HepG2 (cell line): Measurements from ENCODE around the gene DYSF. TPM values are rescaled to one million over a fixed set of nuclear protein-coding genes. Genes with fewer than 3 reads are reported as not detected.

Experiments
- ATAC-seq: fragments of 200-7000 bp; cut with Tn5 transposase; 3 replicates; pipeline ENCODE4 v1.9.1; 2020; ENCODE audit warnings: mild to moderate bottlenecking, moderate library complexity
- BruUV-seq: library from RNA; stranded (reverse); fragments of 400-500 nt; replicated peaks from 2 replicates; lab custom pipeline; 2021; lab: Mats Ljungman, UMichigan
- CTCF ChIA-PET: fragments of 300-600 bp; formaldehyde crosslinking; extraction: SDS; loops from one replicate; lab custom pipeline; 2021; ENCODE audit warnings: low total read pairs, inconsistent platforms, low intra/inter-chr PET ratio; lab: Yijun Ruan, JAX
- POLR2A ChIA-PET: fragments of 350-600 bp; sonication (Branson Sonifier 250); formaldehyde crosslinking; loops from one replicate; lab custom pipeline; 2020; ENCODE audit warnings: antibody characterized with exemption, inconsistent platforms; lab: Yijun Ruan, JAX
- DNase-seq: peaks from one replicate; pipeline ENCODE4 v3.0.0-alpha.2; 2015; ENCODE audit warnings: low spot score
- FAIRE-seq: peaks from 3 replicates; lab custom pipeline; 2011; peaks lifted over from hg19 to GRCh38; lab: Jason Lieb, UNC
- H2AFZ ChIP-seq: one replicate; pipeline ENCODE4 v1.6.1; 2011; ENCODE audit warnings: low read length, inconsistent platforms
- H3K27ac ChIP-seq: fragments of 300-600 bp; 3 replicates; pipeline ENCODE4 v1.8.0; 2011; ENCODE audit warnings: mixed run types, mild to moderate bottlenecking, mixed read lengths, low read length, inconsistent platforms; ENCODE audit not compliant: insufficient read depth; ENCODE audit errors: extremely low read length
- H3K27me3 ChIP-seq, 2 experiments: fragments of 200-600 bp in 1 of 2; 2 replicates in 1 of 2; 3 replicates in 1 of 2; pipeline versions ENCODE4 v1.6.0 to v1.8.0; 2011; ENCODE audit warnings: low read length in 2 of 2, mild to moderate bottlenecking in 2 of 2, moderate library complexity in 2 of 2, inconsistent platforms in 1 of 2; ENCODE audit not compliant: insufficient read depth in 2 of 2, control insufficient read depth in 1 of 2
- H3K36me3 ChIP-seq, 2 experiments: fragments of 200-600 bp in 1 of 2; replicated peaks in 1 of 2; 2 replicates in 1 of 2; 3 replicates in 1 of 2; pipeline versions ENCODE4 v1.5.1 to v1.8.0; 2011; ENCODE audit warnings: low read length in 2 of 2, inconsistent platforms in 1 of 2; ENCODE audit not compliant: insufficient read depth in 2 of 2, control insufficient read depth in 1 of 2
- H3K4me1 ChIP-seq: 2 replicates; pipeline ENCODE4 v1.5.1; 2012; ENCODE audit warnings: low read length, inconsistent platforms; ENCODE audit not compliant: insufficient read depth
- H3K4me2 ChIP-seq: 2 replicates; pipeline ENCODE4 v1.6.0; 2011; ENCODE audit warnings: low read depth, low read length, inconsistent platforms
- H3K4me3 ChIP-seq, 3 experiments: fragments of 200-600 bp in 1 of 3; sonication (generic), shearing (Covaris generic) in 1 of 3; replicated peaks in 1 of 3; 2 replicates each; pipeline ENCODE4 v1.5.1; 2011 to 2016; ENCODE audit warnings: low read length in 3 of 3, inconsistent platforms in 2 of 3, low read depth in 2 of 3, mild to moderate bottlenecking in 2 of 3, control low read depth in 1 of 3, mixed read lengths in 1 of 3; ENCODE audit not compliant: insufficient read depth in 1 of 3
- H3K79me2 ChIP-seq: one replicate; pipeline ENCODE4 v1.6.1; 2011; ENCODE audit warnings: low read length, inconsistent platforms; ENCODE audit not compliant: insufficient read depth
- H3K9ac ChIP-seq: 2 replicates; pipeline ENCODE4 v1.6.0; 2011; ENCODE audit warnings: mild to moderate bottlenecking, low read depth, low read length, inconsistent platforms; ENCODE audit not compliant: insufficient read depth
- H3K9me3 ChIP-seq: 2 replicates; pipeline ENCODE4 v1.5.1; 2012; ENCODE audit warnings: mild to moderate bottlenecking, low read length
- H4K20me1 ChIP-seq: 2 replicates; pipeline ENCODE4 v1.6.0; 2011; ENCODE audit warnings: inconsistent platforms, mild to moderate bottlenecking, low read length, moderate library complexity; ENCODE audit not compliant: insufficient read depth
- ATF7 ChIP-seq, 2 experiments: fragments of 450-650 bp in 1 of 2; sonication (generic) in 1 of 2; formaldehyde crosslinking in 1 of 2; IDR thresholded peaks; 2 replicates each; pipeline versions ENCODE4 v1.4.0 to v1.6.1; 2016 to 2020; ENCODE audit warnings: antibody characterized with exemption in 1 of 2, mild to moderate bottlenecking in 1 of 2, missing genetic modification reagents in 1 of 2
- CHD4 ChIP-seq: fragments of 200-600 bp; sonication (generic); IDR thresholded peaks from 2 replicates; pipeline ENCODE4 v1.7.0; 2017; ENCODE audit warnings: mild to moderate bottlenecking, low read length, borderline replicate concordance
- FUBP1 ChIP-seq: sonication (generic); formaldehyde crosslinking; IDR thresholded peaks from 2 replicates; pipeline ENCODE4 v1.5.1; 2020; ENCODE audit warnings: missing genetic modification reagents, mild to moderate bottlenecking, borderline replicate concordance
- KLF15 ChIP-seq: sonication (generic); formaldehyde crosslinking; IDR thresholded peaks from 2 replicates; pipeline ENCODE4 v1.8.1; 2023; ENCODE audit warnings: borderline replicate concordance, mild to moderate bottlenecking, inconsistent platforms, missing genetic modification reagents, mixed read lengths
- NFIC ChIP-seq: IDR thresholded peaks from 2 replicates; pipeline ENCODE4 v1.6.1; 2012; ENCODE audit warnings: mild to moderate bottlenecking, low read length, inconsistent platforms
- ZNF253 ChIP-seq: sonication (generic); formaldehyde crosslinking; IDR thresholded peaks from 2 replicates; pipeline ENCODE4 v1.8.0; 2022; ENCODE audit warnings: mild to moderate bottlenecking, missing genetic modification reagents, borderline replicate concordance
- ZNF382 ChIP-seq: sonication (generic); formaldehyde crosslinking; IDR thresholded peaks from 2 replicates; pipeline ENCODE4 v1.5.0; 2020; ENCODE audit warnings: missing genetic modification reagents, mild to moderate bottlenecking, borderline replicate concordance
- ZNF746 ChIP-seq: sonication (generic); formaldehyde crosslinking; IDR thresholded peaks from 2 replicates; pipeline ENCODE4 v1.8.0; 2022; ENCODE audit warnings: mild to moderate bottlenecking, missing genetic modification reagents
- WGBS: methylation state at CpG from one replicate; pipeline ENCODE4 v1.1.6; 2017; ENCODE audit warnings: low lambda C conversion rate; 5-methylcytosine and 5-hydroxymethylcytosine counted together
- in situ Hi-C: cut with HindIII; loops from 2 replicates; pipeline ENCODE4 v1.10.0; 2017; ENCODE audit warnings: low pct_unique_long_range_greater_than_20kb; ENCODE audit not compliant: extremely low pct_ligation_motif_present
- intact Hi-C: fragments of 100-400 bp; cut with micrococcal nuclease; formaldehyde crosslinking; loops from one replicate; pipeline ENCODE4 v1.10.0; 2022; ENCODE audit not compliant: unreplicated experiment
- polyA plus RNA-seq, 8 experiments: library from polyadenylated mRNA; depleted of rRNA in 3 of 8; stranded (reverse) in 7 of 8; unstranded in 1 of 8; fragments of >200 nt; fragmentation: Illumina TruSeq in 4 of 8; extraction: Trizol in 4 of 8; gene quantifications; 2 replicates each; pipeline versions ENCODE4 v1.2.1 to v1.2.3, GENCODE V29; 2011 to 2016; ENCODE audit warnings: low read depth in 4 of 8, missing spikeins in 1 of 8, mixed read lengths in 1 of 8; ENCODE audit not compliant: insufficient read depth in 1 of 8
- total RNA-seq, 5 experiments: library from RNA; depleted of rRNA; stranded (reverse); fragments of >200 nt; fragmentation: Illumina TruSeq; extraction: Trizol; gene quantifications; 2 replicates each; pipeline ENCODE4 v1.2.3, GENCODE V29; 2016; ENCODE audit warnings: low read depth in 1 of 5

DYSF gene
- total and polyA plus RNA-seq, 2 of the 13 experiments (the other 11 are each of a cell fraction or from before 2014, with no cell fraction given): 0.15 to 2.4 TPM

- intact Hi-C loops: no loop called here
- no peaks in the 10 kb centered on the region for H3K79me2 ChIP-seq
- 61% methylated on average over 6 of the region's 6 CpGs for WGBS
- in situ Hi-C loops: no loop called here
- no peaks in the 10 kb centered on the region for H3K27me3 ChIP-seq
- BruUV-seq: no TSS peak
- H3K9me3 ChIP-seq: no peaks in the 10 kb centered on the region
- no peak overlapping the region for H3K27ac ChIP-seq
- no peaks in the 10 kb centered on the region for H4K20me1 ChIP-seq
- H3K4me3 ChIP-seq: no peak overlapping the region
- H3K4me2 ChIP-seq: no peak overlapping the region
- H3K36me3 ChIP-seq: no peaks in the 10 kb centered on the region
- POLR2A ChIA-PET: no interaction called here
- TF ChIP-seq ATF7 (IDR thresholded peaks at IDR 0.05) (0 out of 2 replicates have a peak, but pooled peaks have one; percentile 6), ATF7 (CRISPR knock-in tag; IDR thresholded peaks at IDR 0.05) (no peak), ZNF253 (CRISPR knock-in tag) (no peak), KLF15 (no peak)
- H3K4me1 ChIP-seq: no peaks in the 10 kb centered on the region
- no peak for FAIRE-seq
- no peak for ATAC-seq
- no peak overlapping the region for H2AFZ ChIP-seq
- CTCF ChIA-PET: no interaction called here
- no peak overlapping the region for H3K9ac ChIP-seq
- no peak for DNase-seq
Observed at GRCh38 chr2:71678874-71679273, 225.5 kb downstream of the DYSF start.

DNA sequence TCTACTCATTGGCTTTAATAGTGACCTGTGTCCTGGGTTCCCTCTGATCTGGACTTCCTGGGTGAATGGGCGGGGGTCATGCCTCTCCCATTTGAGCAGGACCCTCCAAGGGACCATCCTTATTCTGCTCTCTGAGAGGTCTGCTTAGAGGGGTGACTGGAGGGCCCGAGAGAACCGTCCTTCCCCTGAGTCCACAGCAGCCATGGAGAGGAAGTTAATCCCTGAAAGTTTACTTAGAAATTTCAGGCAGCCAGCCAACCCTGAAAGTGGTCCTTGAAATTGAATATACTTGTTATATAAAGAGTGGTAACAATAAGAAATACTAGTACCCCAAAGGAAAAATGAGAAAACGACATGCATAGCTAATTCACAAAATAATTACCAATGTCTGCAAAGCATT is 226.1 kb downstream of the DYSF start:
- ChIA-PET POLR2A (no interaction called here), CTCF (no interaction called here)
- H2AFZ ChIP-seq: no peak overlapping the region
- DNase-seq: no peak
- no peaks in the 10 kb centered on the region for H4K20me1 ChIP-seq
- no peak overlapping the region for H3K4me2 ChIP-seq
- intact Hi-C loops: no loop called here
- no TSS peak for BruUV-seq
- no peaks in the 10 kb centered on the region for H3K4me1 ChIP-seq
- no peak overlapping the region for H3K4me3 ChIP-seq
- H3K36me3 ChIP-seq: no peaks in the 10 kb centered on the region
- H3K9me3 ChIP-seq: no peaks in the 10 kb centered on the region
- no peak overlapping the region for H3K27ac ChIP-seq
- no peak overlapping the region for H3K9ac ChIP-seq
- FAIRE-seq: no peak
- in situ Hi-C loops: no loop called here
- H3K27me3 ChIP-seq: peaks cover 0 to 2% of the 10 kb centered on the region in 2 experiments; a peak in 1 of 5 replicates
- no peak for ATAC-seq
- no peak for TF ChIP-seq ZNF746 (CRISPR knock-in tag)
- no peak for TF ChIP-seq ZNF382 (CRISPR knock-in tag)
- no peak for TF ChIP-seq NFIC
- no peak for TF ChIP-seq FUBP1 (CRISPR knock-in tag)
- no peak for TF ChIP-seq CHD4
- H3K79me2 ChIP-seq: no peaks in the 10 kb centered on the region
- WGBS: 4% methylated on average over 4 of the region's 4 CpGs
